ENCODE measurements around the gene COL20A1.

DNA sequence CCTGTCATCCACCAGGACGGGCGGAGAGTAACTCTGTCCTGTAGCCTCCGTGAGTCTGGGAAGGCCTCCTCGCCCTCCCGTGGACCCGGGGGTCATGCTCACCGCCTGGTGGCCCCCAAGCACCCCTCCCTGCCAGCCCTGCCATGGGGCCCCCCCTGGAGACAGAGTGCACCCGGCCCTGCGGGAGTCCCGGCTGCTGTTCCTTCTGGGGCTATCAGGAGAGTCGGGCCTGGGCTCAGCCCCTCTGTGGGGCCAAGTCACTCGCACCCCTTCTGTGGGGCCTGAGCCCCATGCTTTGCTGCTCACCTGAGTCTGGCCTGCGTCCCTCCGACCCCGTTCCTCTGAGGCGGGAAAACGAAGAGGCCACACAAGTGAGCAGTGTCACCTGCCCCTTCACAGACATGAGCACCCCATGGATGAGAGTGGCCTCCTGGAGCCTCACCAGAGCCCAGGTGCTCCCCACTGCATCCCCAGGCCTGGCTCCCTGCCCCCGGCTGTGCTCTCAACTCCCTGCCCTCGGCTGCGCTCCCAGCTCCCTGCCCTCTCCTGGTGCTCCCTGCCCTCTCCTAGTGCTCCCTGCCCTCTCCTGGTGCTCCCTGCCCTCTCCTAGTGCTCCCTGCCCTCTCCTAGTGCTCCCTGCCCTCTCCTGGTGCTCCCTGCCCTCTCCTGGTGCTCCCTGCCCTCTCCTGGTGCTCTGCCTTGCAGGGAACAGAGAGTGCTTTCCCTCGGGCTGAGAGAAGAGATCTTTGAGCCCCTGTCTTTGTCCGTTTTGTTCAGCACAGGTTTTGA is 72.8 kb downstream of the COL20A1 start:
- TF ChIP-seq, protein P1, sequence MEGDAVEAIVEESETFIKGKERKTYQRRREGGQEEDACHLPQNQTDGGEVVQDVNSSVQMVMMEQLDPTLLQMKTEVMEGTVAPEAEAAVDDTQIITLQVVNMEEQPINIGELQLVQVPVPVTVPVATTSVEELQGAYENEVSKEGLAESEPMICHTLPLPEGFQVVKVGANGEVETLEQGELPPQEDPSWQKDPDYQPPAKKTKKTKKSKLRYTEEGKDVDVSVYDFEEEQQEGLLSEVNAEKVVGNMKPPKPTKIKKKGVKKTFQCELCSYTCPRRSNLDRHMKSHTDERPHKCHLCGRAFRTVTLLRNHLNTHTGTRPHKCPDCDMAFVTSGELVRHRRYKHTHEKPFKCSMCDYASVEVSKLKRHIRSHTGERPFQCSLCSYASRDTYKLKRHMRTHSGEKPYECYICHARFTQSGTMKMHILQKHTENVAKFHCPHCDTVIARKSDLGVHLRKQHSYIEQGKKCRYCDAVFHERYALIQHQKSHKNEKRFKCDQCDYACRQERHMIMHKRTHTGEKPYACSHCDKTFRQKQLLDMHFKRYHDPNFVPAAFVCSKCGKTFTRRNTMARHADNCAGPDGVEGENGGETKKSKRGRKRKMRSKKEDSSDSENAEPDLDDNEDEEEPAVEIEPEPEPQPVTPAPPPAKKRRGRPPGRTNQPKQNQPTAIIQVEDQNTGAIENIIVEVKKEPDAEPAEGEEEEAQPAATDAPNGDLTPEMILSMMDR (conservative IDR thresholded peaks at IDR 0.05): no peak
- TF ChIP-seq ZFX (IDR thresholded peaks at IDR 0.05): no peak
